OCI-LY1 (cell line): Measurements from ENCODE around the gene CPNE5.

Experiments used
- H2AFZ ChIP-seq: fragments of 200-600 bp; sonication (generic), shearing (Covaris generic); 2 replicates; pipeline ENCODE4 v1.6.0; 2014; ENCODE audit warnings: antibody characterized with exemption, mild to moderate bottlenecking, low read length
- H3F3A ChIP-seq: fragments of 200-600 bp; sonication (generic), shearing (Covaris generic); 2 replicates; pipeline ENCODE4 v1.6.0; 2014; ENCODE audit warnings: mild to moderate bottlenecking, antibody characterized with exemption, low read length, moderate library complexity; ENCODE audit not compliant: insufficient read depth
- H3K27ac ChIP-seq: fragments of 200-600 bp; sonication (generic); 2 replicates; pipeline ENCODE4 v1.5.1; 2014; ENCODE audit warnings: low read length, mixed run types, mild to moderate bottlenecking, low read depth; ENCODE audit not compliant: poor library complexity, severe bottlenecking
- H3K27me3 ChIP-seq: fragments of 200-600 bp; sonication (generic); 2 replicates; pipeline ENCODE4 v1.6.0; 2014; ENCODE audit warnings: antibody characterized with exemption, mild to moderate bottlenecking, low read length, moderate library complexity; ENCODE audit not compliant: insufficient read depth
- H3K36me3 ChIP-seq: fragments of 200-600 bp; sonication (generic); 2 replicates; pipeline ENCODE4 v1.6.1; 2014; ENCODE audit warnings: mild to moderate bottlenecking, antibody characterized with exemption, low read length, moderate library complexity, mixed read lengths; ENCODE audit not compliant: insufficient read depth
- H3K4me1 ChIP-seq: fragments of 200-600 bp; sonication (generic); 2 replicates; pipeline ENCODE4 v1.5.1; 2014; ENCODE audit warnings: mild to moderate bottlenecking, low read length, moderate library complexity; ENCODE audit not compliant: insufficient read depth, severe bottlenecking
- H3K4me2 ChIP-seq: fragments of 200-600 bp; sonication (generic), shearing (Covaris generic); 2 replicates; pipeline ENCODE4 v1.6.1; 2014; ENCODE audit warnings: low read length
- H3K4me3 ChIP-seq: fragments of 200-600 bp; sonication (generic); 2 replicates; pipeline ENCODE4 v1.5.1; 2014; ENCODE audit warnings: low read length, low read depth, mild to moderate bottlenecking, mixed read lengths; ENCODE audit not compliant: poor library complexity, severe bottlenecking
- H3K79me2 ChIP-seq: fragments of 200-600 bp; shearing (Covaris generic); 2 replicates; pipeline ENCODE4 v1.6.1; 2016; ENCODE audit warnings: mixed run types, low read length, mixed read lengths; ENCODE audit not compliant: insufficient read depth
- H3K9ac ChIP-seq: fragments of 200-600 bp; sonication (generic), shearing (Covaris generic); 2 replicates; pipeline ENCODE4 v1.6.1; 2014; ENCODE audit warnings: mild to moderate bottlenecking, low read length, mixed read lengths
- H3K9me2 ChIP-seq: fragments of 200-600 bp; sonication (generic), shearing (Covaris generic); 2 replicates; pipeline ENCODE4 v1.6.1; 2014; ENCODE audit warnings: low read depth, mild to moderate bottlenecking, low read length, mixed read lengths
- H3K9me3 ChIP-seq: fragments of 200-600 bp; shearing (Covaris generic); 2 replicates; pipeline ENCODE4 v1.6.1; 2014; ENCODE audit warnings: low read length, mixed read lengths
- H4K20me1 ChIP-seq: fragments of 200-600 bp; sonication (generic), shearing (Covaris generic); 2 replicates; pipeline ENCODE4 v1.6.0; 2016; ENCODE audit warnings: mild to moderate bottlenecking, low read length; ENCODE audit not compliant: insufficient read depth
- EZH2 ChIP-seq: fragments of 200-600 bp; sonication (generic), shearing (Covaris generic); IDR thresholded peaks from 2 replicates; pipeline ENCODE4 v1.8.0; 2017; ENCODE audit warnings: borderline replicate concordance, mixed run types, mild to moderate bottlenecking, antibody characterized with exemption, low read length, moderate library complexity, mixed read lengths
- TF ChIP-seq, protein P1 (sequence below): fragments of 200-600 bp; sonication (generic), shearing (Covaris generic); IDR thresholded peaks from 2 replicates; pipeline ENCODE4 v1.5.1; 2017; ENCODE audit warnings: mild to moderate bottlenecking, antibody characterized with exemption, low read length, moderate library complexity, mixed read lengths

CPNE5 gene

DNA sequence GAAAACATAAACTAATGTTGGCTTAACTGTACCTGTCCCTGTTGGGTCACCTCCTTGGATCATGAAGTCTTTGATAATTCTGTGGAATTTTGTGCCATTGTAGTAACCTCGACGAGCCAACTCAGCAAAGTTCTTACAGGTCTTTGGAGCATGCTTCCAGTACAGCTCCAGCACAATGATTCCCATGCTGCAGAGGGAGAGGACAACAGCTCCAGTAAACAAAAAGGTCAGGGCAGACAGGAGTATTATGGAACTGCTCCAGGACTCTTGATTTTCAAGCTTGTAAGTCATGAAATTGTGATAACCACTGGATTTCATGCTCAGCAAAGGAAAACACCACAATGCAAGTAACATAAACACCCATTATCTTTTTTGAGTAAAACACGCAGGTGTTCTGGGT lies 32.4 kb upstream of the CPNE5 start:
- Histone ChIP-seq H3K27ac (no peak overlapping the region), H3K27me3 (no peaks in the 10 kb centered on the region), H3K9ac (no peak overlapping the region), H3F3A (no peaks in the 10 kb centered on the region), H3K36me3 (peaks cover 57% of the 10 kb centered on the region), H3K79me2 (peaks cover 40% of the 10 kb centered on the region), H3K4me2 (no peak overlapping the region), H3K9me3 (no peaks in the 10 kb centered on the region), H3K4me3 (no peak overlapping the region), H4K20me1 (no peaks in the 10 kb centered on the region), H3K4me1 (peaks cover 26% of the 10 kb centered on the region), H3K9me2 (no peaks in the 10 kb centered on the region), H2AFZ (no peak overlapping the region)
- TF ChIP-seq, protein P1, sequence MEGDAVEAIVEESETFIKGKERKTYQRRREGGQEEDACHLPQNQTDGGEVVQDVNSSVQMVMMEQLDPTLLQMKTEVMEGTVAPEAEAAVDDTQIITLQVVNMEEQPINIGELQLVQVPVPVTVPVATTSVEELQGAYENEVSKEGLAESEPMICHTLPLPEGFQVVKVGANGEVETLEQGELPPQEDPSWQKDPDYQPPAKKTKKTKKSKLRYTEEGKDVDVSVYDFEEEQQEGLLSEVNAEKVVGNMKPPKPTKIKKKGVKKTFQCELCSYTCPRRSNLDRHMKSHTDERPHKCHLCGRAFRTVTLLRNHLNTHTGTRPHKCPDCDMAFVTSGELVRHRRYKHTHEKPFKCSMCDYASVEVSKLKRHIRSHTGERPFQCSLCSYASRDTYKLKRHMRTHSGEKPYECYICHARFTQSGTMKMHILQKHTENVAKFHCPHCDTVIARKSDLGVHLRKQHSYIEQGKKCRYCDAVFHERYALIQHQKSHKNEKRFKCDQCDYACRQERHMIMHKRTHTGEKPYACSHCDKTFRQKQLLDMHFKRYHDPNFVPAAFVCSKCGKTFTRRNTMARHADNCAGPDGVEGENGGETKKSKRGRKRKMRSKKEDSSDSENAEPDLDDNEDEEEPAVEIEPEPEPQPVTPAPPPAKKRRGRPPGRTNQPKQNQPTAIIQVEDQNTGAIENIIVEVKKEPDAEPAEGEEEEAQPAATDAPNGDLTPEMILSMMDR: no peak
- TF ChIP-seq EZH2: no peak

DNA sequence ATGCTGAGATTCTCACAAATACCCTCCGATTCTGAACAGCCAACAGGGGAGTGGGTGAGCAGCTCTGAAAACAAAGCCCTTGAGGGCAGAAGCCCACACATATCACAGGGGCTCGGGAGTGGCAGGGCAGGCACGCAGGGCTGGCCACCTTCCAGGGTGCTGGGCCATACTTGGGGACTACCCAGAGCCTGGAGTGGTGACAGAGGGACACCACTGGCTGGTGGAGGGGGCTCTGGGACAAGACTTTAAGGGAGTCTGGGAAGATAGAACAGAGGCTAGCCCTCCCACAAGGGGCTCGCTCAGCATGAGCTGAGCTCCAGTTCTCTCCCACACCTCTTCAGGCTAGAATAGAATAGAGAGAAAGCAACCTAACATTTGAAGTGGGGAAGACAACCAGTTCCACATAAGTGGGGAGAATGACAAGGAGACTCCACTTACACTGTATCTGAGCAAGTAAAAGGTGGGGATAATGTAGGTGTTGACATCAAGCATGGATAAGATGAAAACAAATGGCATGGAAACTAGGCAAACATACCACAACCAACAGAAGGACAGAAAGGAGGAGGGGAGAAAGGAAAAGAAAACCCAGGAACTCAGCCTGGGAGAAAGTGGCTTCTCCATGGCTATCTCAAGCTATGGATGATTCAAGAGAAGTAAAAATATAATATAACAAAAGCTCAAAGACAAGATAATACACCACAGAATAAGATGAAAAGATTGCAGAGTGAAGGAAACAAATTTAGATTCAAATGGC lies 28.4 kb upstream of the CPNE5 start:
- Histone ChIP-seq H3K4me2 (no peak overlapping the region), H3K9me3 (no peaks in the 10 kb centered on the region), H3K4me1 (peaks cover 4% of the 10 kb centered on the region), H3K27me3 (no peaks in the 10 kb centered on the region), H3K36me3 (peaks cover 91% of the 10 kb centered on the region), H3K79me2 (peaks cover 42% of the 10 kb centered on the region), H4K20me1 (no peaks in the 10 kb centered on the region), H3K9me2 (no peaks in the 10 kb centered on the region), H2AFZ (no peak overlapping the region), H3K27ac (no peak overlapping the region), H3K4me3 (no peak overlapping the region), H3F3A (no peaks in the 10 kb centered on the region), H3K9ac (no peak overlapping the region)
- TF ChIP-seq, protein P1: no peak
- no peak for TF ChIP-seq EZH2

DNA sequence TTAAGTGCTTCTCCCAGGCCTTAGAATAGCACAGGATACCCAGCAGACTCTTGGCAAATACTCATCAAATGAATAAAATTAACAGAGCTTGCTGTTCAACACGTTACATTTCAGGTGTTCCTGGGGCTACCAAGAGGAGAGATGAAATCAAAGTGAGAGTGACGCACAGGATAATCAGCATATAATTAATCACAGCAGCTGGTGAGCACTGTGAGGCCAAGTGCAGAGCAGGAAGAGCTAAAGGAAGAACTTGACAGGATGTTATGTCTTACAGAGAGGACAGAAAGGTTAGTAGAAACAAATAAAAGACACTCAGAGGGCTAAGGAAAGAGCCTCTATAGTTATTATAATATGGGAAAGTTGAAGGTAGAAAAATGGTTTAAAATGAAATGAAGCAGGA lies 26.6 kb upstream of the CPNE5 start:
- Histone ChIP-seq H3K27ac (no peak overlapping the region), H3K79me2 (peaks cover 45% of the 10 kb centered on the region), H3K4me1 (no peaks in the 10 kb centered on the region), H3K36me3 (peaks cover 93% of the 10 kb centered on the region), H3K4me3 (no peak overlapping the region), H3K4me2 (no peak overlapping the region), H2AFZ (no peak overlapping the region), H4K20me1 (no peaks in the 10 kb centered on the region), H3K27me3 (no peaks in the 10 kb centered on the region), H3K9me3 (no peaks in the 10 kb centered on the region), H3K9me2 (no peaks in the 10 kb centered on the region), H3F3A (no peaks in the 10 kb centered on the region), H3K9ac (no peak overlapping the region)
- TF ChIP-seq, protein P1: no peak
- TF ChIP-seq EZH2: no peak
